Glutamatergic neuron (in vitro differentiated cells): ENCODE measurements around the gene KCNJ4. TPM values are rescaled to one million over a fixed set of nuclear protein-coding genes. Genes with fewer than 3 reads are reported as not detected.

Experiments
- DNase-seq: peaks from one replicate; pipeline ENCODE4 v3.0.0; 2022
- H3K27ac Mint-ChIP-seq: one replicate; pipeline ENCODE4 v1.8.0; 2020; ENCODE audit warnings: mild to moderate bottlenecking, mixed read lengths, inconsistent platforms; ENCODE audit not compliant: unreplicated experiment
- H3K27me3 Mint-ChIP-seq: one replicate; pipeline ENCODE4 v1.8.0; 2020; ENCODE audit warnings: mild to moderate bottlenecking, moderate library complexity, mixed read lengths, inconsistent platforms; ENCODE audit not compliant: unreplicated experiment
- H3K36me3 Mint-ChIP-seq: one replicate; pipeline ENCODE4 v1.8.0; 2020; ENCODE audit warnings: mild to moderate bottlenecking, mixed read lengths, inconsistent platforms; ENCODE audit not compliant: unreplicated experiment
- H3K4me1 Mint-ChIP-seq: one replicate; pipeline ENCODE4 v1.8.0; 2020; ENCODE audit warnings: mild to moderate bottlenecking, low read depth, mixed read lengths, inconsistent platforms; ENCODE audit not compliant: unreplicated experiment
- H3K4me3 Mint-ChIP-seq: one replicate; pipeline ENCODE4 v1.8.0; 2020; ENCODE audit warnings: mild to moderate bottlenecking, mixed read lengths, inconsistent platforms; ENCODE audit not compliant: unreplicated experiment
- H3K9me3 Mint-ChIP-seq: one replicate; pipeline ENCODE4 v1.8.0; 2020; ENCODE audit warnings: mild to moderate bottlenecking, moderate library complexity, mixed read lengths, inconsistent platforms; ENCODE audit not compliant: unreplicated experiment
- total RNA-seq: library from RNA; stranded (reverse); fragmentation: NEBNext Ultra II Directional; extraction: Animal tissue kit (Norgen Biotek cat#: 25700); gene quantifications from one replicate; pipeline ENCODE4 v1.2.1, GENCODE V29; 2021; ENCODE audit not compliant: unreplicated experiment
- TF ChIP-seq, protein P1 (sequence below): fragments of 200-600 bp; sonication (generic); IDR thresholded peaks from one replicate; pipeline ENCODE4 v1.5.0; 2021; ENCODE audit not compliant: partially characterized antibody, unreplicated experiment

Gene KCNJ4
- total RNA-seq, 1 donor from 2014 or later, result 0.86 TPM

DNA sequence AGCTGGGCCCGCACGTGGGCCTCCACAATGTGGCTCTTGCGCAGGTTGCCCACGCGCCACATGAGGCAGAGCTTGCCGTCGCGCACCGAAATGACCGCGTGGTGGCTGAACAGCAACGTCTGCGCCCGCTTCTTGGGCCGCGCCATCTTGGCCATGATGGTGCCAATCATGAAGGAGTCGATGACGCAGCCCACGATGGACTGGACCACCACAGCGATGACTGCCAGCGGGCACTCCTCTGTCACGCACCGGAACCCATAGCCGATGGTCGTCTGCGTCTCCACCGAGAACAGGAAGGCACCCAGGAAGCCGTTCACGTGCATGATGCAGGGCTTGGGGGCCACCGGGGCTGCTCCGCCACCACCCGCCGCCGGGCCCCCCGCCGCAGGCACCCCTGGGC is 27.5 kb downstream of the KCNJ4 start:
- Mint-ChIP-seq H3K9me3 (no peaks in the 10 kb centered on the region), H3K27ac (no peak overlapping the region), H3K4me1 (peaks cover 2% of the 10 kb centered on the region), H3K4me3 (no peak overlapping the region), H3K36me3 (no peaks in the 10 kb centered on the region), H3K27me3 (no peaks in the 10 kb centered on the region)
- TF ChIP-seq, protein P1, sequence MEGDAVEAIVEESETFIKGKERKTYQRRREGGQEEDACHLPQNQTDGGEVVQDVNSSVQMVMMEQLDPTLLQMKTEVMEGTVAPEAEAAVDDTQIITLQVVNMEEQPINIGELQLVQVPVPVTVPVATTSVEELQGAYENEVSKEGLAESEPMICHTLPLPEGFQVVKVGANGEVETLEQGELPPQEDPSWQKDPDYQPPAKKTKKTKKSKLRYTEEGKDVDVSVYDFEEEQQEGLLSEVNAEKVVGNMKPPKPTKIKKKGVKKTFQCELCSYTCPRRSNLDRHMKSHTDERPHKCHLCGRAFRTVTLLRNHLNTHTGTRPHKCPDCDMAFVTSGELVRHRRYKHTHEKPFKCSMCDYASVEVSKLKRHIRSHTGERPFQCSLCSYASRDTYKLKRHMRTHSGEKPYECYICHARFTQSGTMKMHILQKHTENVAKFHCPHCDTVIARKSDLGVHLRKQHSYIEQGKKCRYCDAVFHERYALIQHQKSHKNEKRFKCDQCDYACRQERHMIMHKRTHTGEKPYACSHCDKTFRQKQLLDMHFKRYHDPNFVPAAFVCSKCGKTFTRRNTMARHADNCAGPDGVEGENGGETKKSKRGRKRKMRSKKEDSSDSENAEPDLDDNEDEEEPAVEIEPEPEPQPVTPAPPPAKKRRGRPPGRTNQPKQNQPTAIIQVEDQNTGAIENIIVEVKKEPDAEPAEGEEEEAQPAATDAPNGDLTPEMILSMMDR, result no peak
- no peak for DNase-seq

- Mint-ChIP-seq H3K4me3 (no peak overlapping the region), H3K27me3 (no peaks in the 10 kb centered on the region), H3K27ac (no peak overlapping the region), H3K36me3 (no peaks in the 10 kb centered on the region), H3K4me1 (peaks cover 2% of the 10 kb centered on the region), H3K9me3 (no peaks in the 10 kb centered on the region)
- TF ChIP-seq, protein P1, result no peak
- no peak for DNase-seq
These were observed 28.4 kb downstream of the KCNJ4 start for GRCh38 chr22:38426628-38427027.

DNA sequence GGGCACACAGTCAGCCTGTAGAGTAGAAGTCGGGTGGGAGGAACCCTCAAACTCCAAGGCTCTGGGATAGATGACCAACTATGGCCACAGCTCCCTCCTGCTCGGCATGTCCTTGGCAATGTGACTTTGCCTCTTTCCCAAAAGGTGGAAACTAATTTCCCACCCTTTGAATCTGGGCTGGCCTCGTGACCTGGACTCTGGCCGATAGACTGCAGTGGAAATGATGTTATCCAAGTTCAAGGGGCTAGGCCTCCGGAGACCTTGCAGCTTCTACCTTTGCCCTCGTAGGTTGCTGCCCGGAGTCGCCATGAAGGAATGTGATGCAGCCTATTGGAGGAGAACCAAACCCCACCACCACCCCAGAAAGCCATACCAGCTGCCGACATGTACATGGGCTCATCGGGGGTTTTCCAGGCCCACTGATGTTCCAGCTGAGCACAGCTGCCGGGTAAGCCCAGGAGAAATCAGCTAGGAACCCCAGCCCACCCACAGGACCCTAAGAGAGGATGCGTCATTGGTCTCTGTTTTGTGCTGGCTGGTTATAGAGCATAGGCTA is 30.4 kb downstream of the KCNJ4 start:
- H3K9me3 Mint-ChIP-seq, result no peaks in the 10 kb centered on the region
- H3K27ac Mint-ChIP-seq, result no peak overlapping the region
- no peaks in the 10 kb centered on the region for H3K36me3 Mint-ChIP-seq
- peaks cover 2% of the 10 kb centered on the region for H3K4me1 Mint-ChIP-seq
- TF ChIP-seq, protein P1, result no peak
- H3K27me3 Mint-ChIP-seq, result no peaks in the 10 kb centered on the region
- H3K4me3 Mint-ChIP-seq, result no peak overlapping the region
- DNase-seq, result no peak

GRCh38 chr22:38423512-38424503 is 31.2 kb downstream of the KCNJ4 start:
- no peak overlapping the region for H3K4me3 Mint-ChIP-seq
- no peak overlapping the region for H3K27ac Mint-ChIP-seq
- DNase-seq, result no peak
- H3K27me3 Mint-ChIP-seq, result peaks cover 2% of the 10 kb centered on the region
- no peaks in the 10 kb centered on the region for H3K36me3 Mint-ChIP-seq
- peaks cover under 1% of the 10 kb centered on the region for H3K9me3 Mint-ChIP-seq
- no peaks in the 10 kb centered on the region for H3K4me1 Mint-ChIP-seq
- TF ChIP-seq, protein P1, result no peak
